Measurements from ENCODE around the gene TUBA8. TPM values are rescaled to one million over a fixed set of nuclear protein-coding genes. Genes with fewer than 3 reads are reported as not detected.

The TUBA8 gene
- total RNA-seq, 1 experiment from 2014 or later: 1.3 TPM

DNA sequence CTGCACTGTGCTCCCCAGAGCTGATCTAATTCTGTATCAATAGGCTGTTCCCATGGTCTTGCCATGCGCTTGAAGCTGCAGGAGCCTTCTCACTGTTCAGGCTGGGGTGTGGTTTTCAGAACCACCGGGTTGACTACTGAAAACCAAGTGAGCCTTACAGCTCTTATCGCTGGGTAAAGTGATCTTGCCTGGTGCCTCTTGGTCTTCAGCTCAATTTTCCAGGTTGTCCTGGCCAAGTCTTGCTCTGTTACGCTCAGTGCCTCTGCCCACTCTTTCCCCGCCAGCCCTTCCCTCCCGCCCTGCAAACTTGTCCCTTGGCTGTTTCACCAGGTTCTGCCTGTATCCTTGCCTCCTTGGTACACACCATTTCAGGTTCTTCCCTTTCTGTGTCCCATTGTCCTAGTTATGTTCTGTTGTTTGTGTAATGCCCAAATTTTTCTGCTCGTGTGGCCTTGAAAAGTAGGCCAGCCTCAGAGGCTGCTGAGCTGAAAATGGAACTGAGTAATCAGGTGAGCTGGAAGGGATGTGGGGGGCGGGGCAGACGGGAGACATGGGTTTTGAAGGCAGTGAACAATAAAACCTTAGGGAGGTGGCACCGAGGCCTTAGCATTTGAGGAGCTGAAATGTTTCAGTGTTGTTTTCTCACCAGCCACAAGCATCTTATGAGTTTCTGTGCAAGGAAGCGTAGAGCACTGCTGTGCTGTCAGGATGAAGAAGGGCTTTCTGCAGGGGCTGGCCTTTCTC lies 21.6 kb upstream of the TUBA8 start:
- no peak overlapping the region for H3K4me3 ChIP-seq (ENCODE audit: low read depth in 2 of 2, low read length in 2 of 2)
- in situ Hi-C loops (cut with HindIII; ENCODE audit: low pct_unique_long_range_greater_than_20kb, low sequenced_read_pairs): no loop called here
- ATAC-seq (no peak), DNase-seq (ENCODE audit: low read depth, low spot score) (no peak)
- TF ChIP-seq TCF7L2 (IDR thresholded peaks at IDR 0.05; ENCODE audit: low read depth, low read length) (no peak), SIN3A (IDR thresholded peaks at IDR 0.05; ENCODE audit: borderline replicate concordance, insufficient read depth, low read depth, low read length) (no peak), POLR2AphosphoS5 (IDR thresholded peaks at IDR 0.05; ENCODE audit: low read depth, low read length) (no peak), CTCF (IDR thresholded peaks at IDR 0.05) (no peak), REST (IDR thresholded peaks at IDR 0.05; ENCODE audit: insufficient read depth in 1 of 2, low read depth in 2 of 2, low read length in 1 of 2) (no peak)
- no TSS peak for BruUV-seq (replicated peaks)
- ChIA-PET POLR2A (interaction anchor here (0.6 kb wide), 1 partner anchor 10 kb away, joined by 3 read pairs; no protein-coding TSS in a partner anchor), CTCF (no interaction called here)
- no peaks in the 10 kb centered on the region for H3K36me3 ChIP-seq (ENCODE audit: control insufficient read depth, insufficient read depth, low read length)
- H3K9me3 ChIP-seq (ENCODE audit: control insufficient read depth, insufficient read depth, low read depth, low read length): no peaks in the 10 kb centered on the region
- no peak overlapping the region for H3K27ac ChIP-seq (ENCODE audit: low read length)
- no peaks in the 10 kb centered on the region for H3K27me3 ChIP-seq (ENCODE audit: control insufficient read depth, insufficient read depth, low read length)
- intact Hi-C loops (cut with micrococcal nuclease; ENCODE audit: unreplicated experiment): no loop called here
- peaks cover 4% of the 10 kb centered on the region; the same call in 1 of the 2 replicates for H3K4me1 ChIP-seq (ENCODE audit: control insufficient read depth, insufficient read depth, low read length)

GRCh38 chr22:18090286-18090685 lies 20.3 kb upstream of the TUBA8 start:
- intact Hi-C loops (cut with micrococcal nuclease; ENCODE audit: unreplicated experiment): no loop called here

More at GRCh38 chr22:18090286-18090685, 20.3 kb upstream of the TUBA8 start:
- H3K27ac ChIP-seq (ENCODE audit: low read length): no peak overlapping the region
- no peak for DNase-seq (ENCODE audit: low read depth, low spot score)
- in situ Hi-C loops (cut with HindIII; ENCODE audit: low pct_unique_long_range_greater_than_20kb, low sequenced_read_pairs): no loop called here
- peaks cover 4% of the 10 kb centered on the region; the same call in 1 of the 2 replicates for H3K4me1 ChIP-seq (ENCODE audit: control insufficient read depth, insufficient read depth, low read length)
- no peaks in the 10 kb centered on the region for H3K27me3 ChIP-seq (ENCODE audit: control insufficient read depth, insufficient read depth, low read length)
- no peak overlapping the region for H3K4me3 ChIP-seq (ENCODE audit: low read depth in 2 of 2, low read length in 2 of 2)
- TF ChIP-seq POLR2AphosphoS5 (IDR thresholded peaks at IDR 0.05; ENCODE audit: low read depth, low read length): no peak
- no peak for TF ChIP-seq TCF7L2 (IDR thresholded peaks at IDR 0.05; ENCODE audit: low read depth, low read length)
- TF ChIP-seq REST (IDR thresholded peaks at IDR 0.05; ENCODE audit: insufficient read depth in 1 of 2, low read depth in 2 of 2, low read length in 1 of 2): no peak
- TF ChIP-seq CTCF (IDR thresholded peaks at IDR 0.05): no peak
- TF ChIP-seq SIN3A (IDR thresholded peaks at IDR 0.05; ENCODE audit: borderline replicate concordance, insufficient read depth, low read depth, low read length): no peak
- ATAC-seq: no peak
- POLR2A ChIA-PET: no interaction called here
- CTCF ChIA-PET: no interaction called here
- H3K36me3 ChIP-seq (ENCODE audit: control insufficient read depth, insufficient read depth, low read length): no peaks in the 10 kb centered on the region
- TSS peak; percentile 68 for BruUV-seq (replicated peaks)
- H3K9me3 ChIP-seq (ENCODE audit: control insufficient read depth, insufficient read depth, low read depth, low read length): no peaks in the 10 kb centered on the region
